HPDE6-E6E7 (cell line): ENCODE measurements around the gene DYNLRB2.

Source experiments
- DNase-seq: peaks from one replicate; pipeline ENCODE4 v3.0.0; 2011; ENCODE audit warnings: missing footprints; ENCODE audit errors: extremely low spot score

Gene DYNLRB2

DNA sequence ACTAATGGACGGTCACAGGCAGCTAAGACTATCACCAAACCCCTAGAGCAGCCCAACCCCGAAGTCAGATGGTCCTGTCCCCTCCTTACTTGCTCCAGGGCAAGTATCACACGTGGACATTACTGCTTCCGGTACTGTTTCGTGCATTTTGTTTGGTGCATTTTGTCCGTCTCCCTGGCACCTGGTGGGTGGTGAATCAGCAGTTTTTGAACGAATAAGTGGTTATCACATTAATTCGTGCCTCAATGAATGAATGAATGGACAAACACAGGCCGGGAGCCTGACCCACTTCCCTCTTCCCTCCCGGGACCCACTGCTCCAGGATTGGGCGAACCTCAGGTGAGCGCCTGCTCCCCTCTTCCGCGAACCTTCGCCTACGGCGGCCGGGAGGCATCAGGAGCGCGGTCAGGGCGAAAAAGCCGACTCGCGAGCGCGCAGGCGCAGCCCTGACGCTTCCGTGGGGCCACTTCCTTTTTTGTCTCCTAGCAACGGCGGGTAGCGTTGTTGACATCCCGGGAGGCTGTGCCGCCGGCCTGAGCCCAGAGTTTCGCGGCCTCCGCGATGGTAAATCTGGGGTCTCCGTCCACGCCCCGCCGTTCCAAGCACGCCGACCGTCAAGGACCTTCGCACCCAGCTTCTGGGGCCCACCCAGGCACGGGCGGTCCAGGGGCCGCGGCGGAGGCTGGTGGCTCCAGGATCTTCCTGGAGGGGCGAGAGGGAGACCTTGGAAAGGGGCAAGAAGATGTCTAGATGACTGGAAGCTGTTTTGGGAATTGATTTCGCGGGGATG lies at the start of gene DYNLRB2:
Gene DYNLRB2, plus strand, starts transcription at position 478 of the 790 bp plus-strand sequence. Its CDS starts 84 bp downstream, at position 562.
- DNase-seq = peak; percentile 73

DNA sequence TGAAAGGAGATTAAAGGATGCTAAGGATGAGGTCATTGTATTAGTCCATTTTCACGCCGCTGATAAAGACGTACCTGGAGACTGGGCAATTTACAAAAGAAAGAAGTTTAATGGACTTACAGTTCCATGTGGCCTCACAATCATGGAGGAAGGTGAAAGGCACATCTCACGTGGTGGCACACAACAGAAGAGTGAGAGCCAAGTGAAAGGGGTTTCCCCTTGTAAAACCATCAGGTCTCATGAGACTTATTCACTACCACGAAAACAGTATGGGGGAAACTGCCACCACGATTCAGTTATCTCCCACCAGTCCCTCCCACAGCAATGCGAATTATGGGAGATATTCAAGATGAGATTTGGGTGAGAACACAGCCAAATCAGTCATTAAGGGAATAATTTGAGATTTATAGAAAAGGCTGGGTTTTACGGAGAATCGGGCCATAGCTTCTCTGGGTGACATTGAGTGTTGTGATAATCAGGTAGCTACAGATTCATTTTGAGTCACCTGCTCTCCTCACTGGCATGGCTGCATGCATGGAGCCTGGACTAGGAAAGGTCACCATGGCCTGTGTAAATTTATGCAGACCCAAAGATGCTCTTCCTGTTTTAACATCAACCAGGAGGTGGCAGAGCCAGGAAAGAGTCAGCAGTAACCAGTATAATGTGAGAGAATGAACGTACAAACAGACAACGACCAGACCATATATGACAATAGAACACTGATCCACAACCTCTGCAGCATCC lies 40.5 kb upstream of the DYNLRB2 start:
- DNase-seq = no peak

DNA sequence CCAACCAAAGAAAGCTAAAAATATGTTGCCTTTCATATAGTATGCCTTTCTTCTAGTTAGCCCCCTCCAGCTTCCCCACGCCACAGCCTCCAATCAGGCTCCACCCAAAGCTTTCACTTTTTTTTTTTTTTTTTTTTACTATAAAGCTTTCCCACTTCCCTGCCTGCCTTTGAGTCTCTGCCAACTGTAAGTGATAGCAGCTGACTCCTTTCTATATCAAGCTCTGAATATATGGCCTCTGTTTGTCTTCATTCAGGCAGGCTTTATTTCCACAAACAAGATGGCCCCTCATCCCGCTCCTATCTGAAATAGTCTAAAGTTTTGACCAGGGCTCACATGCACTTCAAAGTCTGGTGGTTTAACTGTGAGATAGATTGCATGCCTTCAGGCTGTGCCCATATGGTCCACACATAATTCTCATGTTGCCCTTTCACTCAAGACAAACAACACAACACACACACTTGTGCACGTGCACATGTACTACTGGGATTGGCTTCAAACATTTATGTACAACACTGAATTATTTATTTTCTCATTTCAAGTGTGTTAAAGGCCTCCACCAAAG lies 39.8 kb upstream of the DYNLRB2 start:
- DNase-seq = no peak

DNA sequence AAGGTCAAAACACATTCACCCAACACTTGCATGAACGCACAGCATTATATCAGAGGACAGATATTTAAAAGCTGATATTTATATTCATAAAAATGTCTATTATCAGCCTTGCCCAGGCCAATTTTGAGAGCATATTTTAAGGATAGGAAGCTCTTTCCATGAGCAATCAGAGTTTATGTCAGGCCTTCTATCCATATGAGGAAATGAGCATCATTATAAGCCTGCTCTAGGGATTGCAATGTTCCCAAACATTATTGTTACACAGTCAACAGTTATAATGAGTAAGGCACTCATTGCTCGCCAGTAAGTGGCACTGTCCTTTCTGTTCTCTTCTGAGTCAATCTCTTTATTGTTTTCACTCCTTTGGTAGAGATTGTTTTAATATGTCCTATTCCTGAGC lies 37.7 kb upstream of the DYNLRB2 start:
- no peak for DNase-seq

DNA sequence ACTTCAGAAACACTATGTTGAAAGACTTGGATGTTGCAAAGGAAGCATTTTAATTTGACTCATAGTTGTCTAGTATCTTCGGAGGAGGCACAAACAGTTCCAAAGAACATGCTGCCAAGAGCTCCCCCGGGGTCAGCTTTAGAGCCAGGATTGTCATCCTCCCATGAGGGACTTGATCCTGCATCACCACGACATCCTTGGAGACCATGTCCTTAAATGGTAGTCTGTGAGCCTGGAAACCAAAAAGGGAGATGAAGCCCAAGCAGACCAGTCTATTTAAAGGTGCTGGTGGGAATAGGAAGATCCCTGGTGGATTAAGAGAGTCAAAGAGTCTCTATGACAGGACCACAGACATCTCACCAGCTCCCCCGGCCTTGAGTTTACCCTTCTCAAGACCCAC lies 33.3 kb upstream of the DYNLRB2 start:
- no peak for DNase-seq

DNA sequence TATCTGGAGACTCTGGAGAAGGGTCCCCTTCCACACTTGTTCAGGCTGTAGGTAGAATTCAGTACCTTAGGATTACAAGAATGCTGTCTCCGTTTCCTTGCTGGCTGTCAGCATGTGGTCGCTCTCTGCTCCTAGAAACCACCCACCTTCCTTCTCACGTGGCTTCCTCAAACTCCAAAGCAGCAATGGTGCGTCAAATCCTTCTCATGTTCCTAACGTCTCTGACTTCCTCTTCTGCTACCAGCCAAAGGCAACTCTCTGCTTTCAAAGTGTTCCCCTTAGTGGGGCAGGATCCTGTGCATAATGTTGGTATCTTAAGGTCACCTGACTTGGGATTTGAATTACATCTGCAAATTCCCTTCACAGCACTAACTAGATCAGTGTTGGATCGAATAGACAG lies 30.9 kb upstream of the DYNLRB2 start:
- no peak for DNase-seq

DNA sequence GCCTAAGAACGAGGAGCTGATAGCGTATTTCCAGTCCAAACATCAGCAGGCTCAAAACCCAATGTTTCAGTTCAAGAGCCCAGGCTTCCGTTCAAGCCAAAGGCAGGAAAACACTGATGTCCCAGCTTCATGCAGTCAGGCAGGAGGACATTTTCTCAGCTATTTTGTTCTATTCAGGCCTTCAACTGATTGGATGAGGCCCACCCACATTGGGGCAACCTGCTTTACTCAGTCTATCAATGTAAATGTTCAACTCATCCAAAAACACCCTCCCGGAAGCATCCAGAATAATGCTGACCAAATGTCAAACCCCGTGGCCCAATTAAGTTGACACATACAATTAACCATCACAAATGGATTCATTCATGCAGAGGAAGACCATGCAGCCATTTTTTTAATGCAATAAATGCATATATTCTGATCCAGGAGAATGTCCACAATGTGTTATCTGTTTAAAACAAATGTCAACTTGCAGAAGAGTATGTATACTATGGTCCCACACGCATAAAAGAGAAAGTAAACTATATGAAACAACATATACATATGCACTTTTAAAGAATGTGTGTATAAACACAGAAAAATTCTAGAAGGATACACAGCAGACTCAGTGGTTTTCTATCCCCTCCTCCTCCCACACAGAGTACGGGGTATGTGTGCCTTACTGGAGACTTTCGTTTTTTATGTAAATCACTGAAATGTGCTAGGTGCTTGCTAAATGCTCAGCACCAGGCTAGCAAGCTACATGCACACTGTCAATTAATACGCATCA lies 28.8 kb upstream of the DYNLRB2 start:
- no peak for DNase-seq

DNA sequence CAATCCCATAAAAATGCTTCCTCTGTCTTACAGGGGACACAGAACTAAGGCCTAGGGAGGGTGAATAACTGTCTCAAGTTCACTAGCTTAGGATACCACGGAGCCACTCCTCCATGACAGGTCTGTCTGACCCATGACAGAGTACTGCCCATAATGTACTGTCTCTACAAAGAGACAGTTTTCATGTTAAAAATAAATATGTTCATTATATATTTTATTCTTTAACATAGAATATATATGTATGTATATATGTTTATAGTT lies 28.3 kb upstream of the DYNLRB2 start:
- no peak for DNase-seq

DNA sequence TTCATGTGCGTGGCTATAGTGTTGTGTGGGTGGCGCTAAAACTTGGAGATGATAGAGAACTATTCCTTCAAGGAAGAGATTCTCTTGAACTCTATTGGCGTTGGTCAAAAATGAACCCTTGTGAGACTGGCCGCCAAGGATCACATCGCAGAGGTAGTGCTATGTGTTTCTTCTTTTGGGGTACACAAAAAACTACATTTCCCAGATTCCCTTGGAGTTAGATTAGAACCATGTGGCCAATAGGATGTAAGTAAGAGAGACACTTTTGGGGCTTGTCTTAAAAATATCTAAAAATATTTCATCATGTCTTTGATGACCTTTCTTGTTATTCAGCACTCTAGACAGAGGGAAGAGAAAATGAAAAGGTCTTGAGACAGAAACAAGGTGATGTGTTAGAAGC lies 25.4 kb upstream of the DYNLRB2 start:
- DNase-seq = no peak

DNA sequence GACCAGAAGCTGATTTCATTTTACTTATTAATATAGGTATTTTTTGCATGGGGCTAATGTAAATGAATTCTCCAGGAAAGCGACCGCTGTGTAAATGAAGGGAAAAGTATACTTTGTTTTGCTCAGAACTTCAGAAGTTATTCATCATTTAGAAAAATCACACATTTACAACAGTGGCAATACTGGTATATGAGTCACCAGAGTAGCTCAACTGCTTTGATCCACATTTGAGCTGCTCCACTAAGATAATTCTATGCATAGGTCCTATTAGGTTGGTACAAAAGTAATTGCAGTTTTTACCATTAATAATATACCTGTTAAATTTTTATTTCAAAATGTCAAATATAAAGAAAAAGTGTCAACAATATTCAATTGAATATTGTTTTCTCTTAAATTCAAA lies 22.9 kb upstream of the DYNLRB2 start:
- DNase-seq = no peak

DNA sequence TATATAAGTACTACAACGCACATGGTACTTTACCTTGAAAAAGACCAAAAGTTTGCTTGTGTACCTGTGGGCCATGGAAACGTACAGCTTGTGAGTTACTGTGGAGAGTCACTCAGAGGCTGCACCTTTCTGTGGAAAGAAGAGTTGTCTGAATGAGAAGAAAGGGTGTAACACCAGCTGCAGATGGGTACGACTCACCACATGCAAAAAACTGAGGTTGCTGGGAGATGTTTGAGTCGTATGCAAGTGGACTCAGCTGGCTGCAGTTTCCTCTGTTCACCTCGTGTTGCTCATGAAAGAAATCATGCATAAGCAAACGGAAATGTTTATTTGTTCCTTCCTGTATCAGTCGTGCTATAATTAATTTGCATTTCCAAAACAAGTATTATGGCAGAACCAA lies 22.4 kb upstream of the DYNLRB2 start:
- DNase-seq = no peak

DNA sequence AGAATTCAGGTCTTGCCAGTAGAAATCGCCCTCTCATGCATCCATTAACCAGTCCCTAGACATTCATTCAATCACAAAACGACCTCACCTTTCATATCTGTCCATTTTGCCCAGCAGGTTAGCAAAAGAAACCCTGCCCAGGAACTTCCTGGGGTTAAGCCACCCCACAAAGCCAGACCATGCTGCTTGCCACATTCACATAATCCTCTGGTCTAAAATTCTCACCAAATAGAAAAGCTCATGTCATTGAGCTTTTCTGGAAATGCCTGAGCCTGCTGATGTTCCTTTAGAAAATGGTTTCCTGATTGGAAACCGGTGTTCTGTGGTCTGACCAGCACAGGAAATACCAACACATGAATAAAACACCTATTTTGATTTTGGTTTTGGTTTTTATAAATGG lies 21.6 kb upstream of the DYNLRB2 start:
- DNase-seq = no peak

DNA sequence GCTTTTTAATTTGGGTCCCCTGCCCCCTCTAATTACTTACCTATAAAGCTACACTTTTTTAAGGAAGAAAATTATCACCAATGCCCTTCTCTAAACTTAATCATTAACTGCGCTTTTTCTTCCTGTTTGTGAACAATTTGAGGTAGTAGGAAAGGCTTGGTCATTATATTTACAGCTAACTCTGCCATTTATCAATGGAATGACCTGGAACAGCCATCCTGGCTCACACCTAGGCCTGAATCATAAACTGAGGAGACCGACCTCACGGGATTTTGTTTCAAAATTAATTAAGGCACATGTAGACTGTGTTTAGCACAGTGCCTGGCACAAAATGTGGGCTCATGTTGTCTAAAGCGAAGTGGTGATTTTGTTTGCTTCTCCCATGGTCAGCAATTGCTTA lies 15.4 kb upstream of the DYNLRB2 start:
- no peak for DNase-seq

DNA sequence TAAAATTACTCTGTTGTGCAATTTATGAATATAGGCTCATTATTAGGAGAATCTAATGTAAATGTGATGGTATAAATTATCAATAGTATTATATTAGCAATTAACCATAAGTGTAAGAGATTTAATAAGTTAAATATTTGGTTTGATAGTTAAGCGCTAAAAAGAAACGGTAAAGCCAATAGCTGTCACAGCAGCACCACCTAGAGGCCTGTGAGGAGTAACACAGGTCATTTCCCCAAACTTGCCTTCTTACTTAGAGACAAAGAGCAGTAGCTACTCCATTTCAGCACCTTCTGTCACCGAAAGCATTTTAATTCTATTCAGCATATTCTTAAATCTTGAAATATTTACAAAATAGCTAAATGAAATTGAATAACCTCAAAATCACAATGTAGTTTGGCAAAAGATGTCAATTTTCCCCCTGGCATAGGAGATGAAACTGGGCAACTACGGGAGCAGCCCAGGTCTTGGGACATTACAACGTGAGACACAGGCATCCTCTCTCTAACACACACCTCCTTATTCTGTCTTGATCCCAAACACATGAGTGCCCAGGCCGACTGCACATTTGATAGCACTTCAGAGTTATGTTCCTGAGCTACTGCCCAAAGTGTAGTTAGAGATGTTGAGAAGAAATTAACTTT lies 14.3 kb upstream of the DYNLRB2 start:
- DNase-seq = peak; percentile 37

DNA sequence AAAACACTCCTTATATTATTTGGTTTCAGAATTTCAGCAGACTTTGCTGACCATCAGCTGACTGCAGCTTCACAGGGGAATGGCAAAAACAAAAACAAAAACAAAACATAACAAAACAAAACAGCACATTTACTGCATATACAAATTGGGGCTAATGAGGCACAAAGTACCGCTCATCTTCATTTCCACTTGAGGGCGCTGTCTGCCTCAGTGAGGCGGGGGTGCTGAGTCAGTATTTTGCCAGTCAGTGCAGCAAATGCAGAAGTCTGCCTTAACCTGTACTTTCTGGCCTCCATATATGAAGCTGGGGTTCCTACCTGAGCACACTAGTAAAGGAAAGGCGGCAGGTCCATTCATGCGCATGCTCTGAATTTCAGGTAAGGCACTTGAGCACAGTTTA lies 13.5 kb upstream of the DYNLRB2 start:
- DNase-seq = peak; percentile 9

DNA sequence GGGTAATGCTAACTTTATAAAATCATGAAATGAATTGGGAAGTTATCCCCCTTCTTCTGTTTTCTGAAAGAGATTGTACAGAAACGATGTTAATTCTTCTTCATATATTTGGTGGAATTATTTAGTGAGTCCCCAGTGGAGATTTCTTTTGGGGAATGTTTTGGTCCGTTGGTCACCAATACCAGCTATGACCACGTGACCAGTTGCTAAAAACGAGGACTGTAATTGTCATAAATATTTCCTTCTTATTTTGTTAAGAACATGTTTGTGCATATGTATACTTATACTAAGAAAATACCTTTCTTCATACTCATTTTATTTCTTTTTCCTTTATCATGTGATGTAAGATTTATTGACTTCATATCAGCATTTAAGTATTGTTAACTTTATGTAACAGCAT lies 10.3 kb upstream of the DYNLRB2 start:
- no peak for DNase-seq

DNA sequence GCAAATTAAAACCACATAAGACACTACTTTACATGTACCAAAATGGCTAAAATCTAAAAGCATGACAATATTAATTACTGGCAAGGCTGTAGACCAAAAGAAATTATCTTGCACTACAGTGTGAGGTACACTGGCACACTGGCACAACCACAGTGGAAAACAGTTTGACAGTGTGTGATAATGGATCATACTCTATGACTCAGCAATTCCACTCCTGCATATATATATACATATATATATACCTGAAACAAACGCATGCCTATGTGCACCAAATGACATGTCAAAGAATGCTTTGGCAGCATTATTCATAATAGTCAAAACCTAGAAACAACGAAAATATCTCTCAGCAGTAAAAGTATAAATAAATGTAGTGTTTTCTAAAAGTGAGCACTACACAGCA lies 4.6 kb upstream of the DYNLRB2 start:
- no peak for DNase-seq

DNA sequence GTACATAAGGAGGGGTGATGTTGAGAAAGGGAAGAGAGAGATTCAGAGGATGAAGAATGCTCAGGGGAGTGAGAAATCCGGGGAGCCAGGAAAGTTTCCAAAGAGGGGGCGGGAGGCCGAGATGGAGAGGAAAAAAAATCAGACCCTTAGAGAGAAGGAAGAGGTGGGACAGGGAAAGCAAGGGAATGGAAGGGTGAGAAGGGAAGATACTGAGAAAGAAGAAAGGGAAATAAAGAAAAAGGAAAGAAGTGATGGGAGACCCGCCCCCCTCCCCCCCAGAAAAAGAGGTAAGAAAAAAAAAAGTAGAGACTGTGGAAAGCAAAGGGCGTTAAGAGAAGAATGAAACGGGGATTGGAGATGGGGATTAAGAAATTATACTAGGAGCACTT lies 507 bp downstream of the DYNLRB2 start:
- no peak for DNase-seq

DNA sequence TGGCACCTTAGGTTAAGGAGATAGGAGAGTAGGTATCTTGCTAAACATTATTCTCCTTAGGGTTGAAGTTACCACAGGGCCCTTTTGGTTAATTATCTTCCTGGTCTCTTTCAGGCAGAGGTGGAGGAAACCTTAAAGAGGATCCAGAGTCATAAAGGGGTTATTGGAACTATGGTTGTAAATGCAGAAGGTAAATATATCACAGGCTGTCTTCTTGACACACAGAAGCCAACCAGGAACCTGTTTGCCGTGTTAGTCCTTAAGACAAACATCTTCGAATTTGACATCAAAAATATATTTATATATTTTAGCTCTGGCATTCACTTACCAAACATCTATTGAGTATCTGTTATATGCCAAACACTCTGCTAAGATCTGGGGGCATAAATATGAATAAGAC lies 2.4 kb downstream of the DYNLRB2 start:
- no peak for DNase-seq

DNA sequence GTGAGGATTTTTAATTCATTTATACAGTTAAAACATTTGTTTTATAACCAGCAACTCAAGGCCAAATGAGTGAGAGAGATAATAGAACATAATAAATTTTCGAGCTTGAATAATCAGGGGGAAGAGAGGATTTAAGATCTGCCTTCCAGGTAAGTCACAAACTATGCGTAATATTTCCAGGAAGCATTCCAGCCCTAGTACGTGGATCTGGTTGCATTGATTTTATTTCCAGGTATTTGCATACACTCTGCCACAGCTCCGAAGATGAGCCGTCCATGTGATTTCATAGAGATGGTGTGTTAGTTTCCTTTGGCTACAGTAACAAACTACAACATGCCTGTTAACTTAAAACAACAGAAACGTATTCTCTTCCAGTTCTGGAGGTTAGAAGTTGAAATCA lies 3.5 kb downstream of the DYNLRB2 start:
- no peak for DNase-seq

DNA sequence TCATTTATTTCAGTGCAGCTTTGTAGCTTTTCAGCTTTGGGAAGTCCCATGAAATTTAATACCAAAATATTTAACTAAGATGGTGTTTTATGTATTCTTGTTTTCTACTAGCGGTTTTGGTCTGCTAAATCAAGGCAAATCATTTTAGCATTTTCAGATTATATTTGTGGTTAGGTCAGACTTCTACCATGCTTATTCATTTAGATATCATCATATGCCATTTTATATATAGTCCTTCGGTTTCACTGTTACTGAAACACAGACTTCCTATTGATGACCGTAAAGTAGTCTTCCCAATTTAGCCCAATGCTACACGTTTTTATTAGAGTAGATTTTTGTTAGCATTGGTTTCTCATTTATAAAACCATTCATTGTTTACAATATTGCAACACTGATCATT lies 5.5 kb downstream of the DYNLRB2 start:
- no peak for DNase-seq

DNA sequence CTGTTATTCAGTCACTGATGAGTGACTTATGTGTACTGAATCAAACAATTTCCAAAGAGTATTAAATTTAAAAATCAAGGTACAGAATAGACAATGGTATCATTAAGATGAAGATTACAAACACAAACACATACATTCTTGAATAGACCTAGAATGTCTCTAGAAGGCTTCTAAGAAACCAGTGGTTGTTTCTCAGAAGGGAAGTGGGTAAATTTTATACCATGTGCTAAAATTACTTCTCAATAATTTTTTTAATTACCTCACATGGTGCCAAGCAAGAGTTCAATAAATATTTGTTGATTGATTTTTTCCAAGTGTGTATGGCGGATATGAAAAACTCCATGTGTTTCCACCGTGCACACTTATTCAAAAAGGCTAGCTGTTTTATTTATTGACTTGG lies 6.4 kb downstream of the DYNLRB2 start:
- no peak for DNase-seq
